PFSK-1 (cell line): ENCODE measurements around the gene IGLL5.

ENCODE experiments used
- FOXP2 ChIP-seq: optimal IDR thresholded peaks from 2 replicates; pipeline ENCODE3; 2011; ENCODE audit warnings: borderline replicate concordance, control low read depth, inconsistent platforms; ENCODE audit not compliant: insufficient read depth; ENCODE audit errors: extremely low read length, extremely low read depth
- POLR2AphosphoS5 ChIP-seq: IDR thresholded peaks from 2 replicates; pipeline ENCODE4 v1.6.1; 2012; ENCODE audit warnings: low read depth, mild to moderate bottlenecking, control low read depth, low read length, moderate library complexity
- SIN3A ChIP-seq: IDR thresholded peaks from 2 replicates; pipeline ENCODE4 v1.6.1; 2012; ENCODE audit warnings: mild to moderate bottlenecking, low read length, moderate library complexity, borderline replicate concordance; ENCODE audit not compliant: insufficient read depth
- TAF1 ChIP-seq: IDR thresholded peaks from 2 replicates; pipeline ENCODE4 v1.6.1; 2012; ENCODE audit warnings: low read length, control low read depth, borderline replicate concordance; ENCODE audit not compliant: insufficient read depth
- TF ChIP-seq, protein P1 (sequence below), 2 experiments: IDR thresholded peaks; 2 replicates each; pipeline versions ENCODE4 v1.6.1 to v1.8.0; 2011 to 2012; ENCODE audit warnings: low read depth in 2 of 2, low read length in 2 of 2, control low read depth in 1 of 2, inconsistent platforms in 1 of 2, mild to moderate bottlenecking in 1 of 2, moderate library complexity in 1 of 2; ENCODE audit not compliant: insufficient read depth in 1 of 2

The IGLL5 gene

DNA sequence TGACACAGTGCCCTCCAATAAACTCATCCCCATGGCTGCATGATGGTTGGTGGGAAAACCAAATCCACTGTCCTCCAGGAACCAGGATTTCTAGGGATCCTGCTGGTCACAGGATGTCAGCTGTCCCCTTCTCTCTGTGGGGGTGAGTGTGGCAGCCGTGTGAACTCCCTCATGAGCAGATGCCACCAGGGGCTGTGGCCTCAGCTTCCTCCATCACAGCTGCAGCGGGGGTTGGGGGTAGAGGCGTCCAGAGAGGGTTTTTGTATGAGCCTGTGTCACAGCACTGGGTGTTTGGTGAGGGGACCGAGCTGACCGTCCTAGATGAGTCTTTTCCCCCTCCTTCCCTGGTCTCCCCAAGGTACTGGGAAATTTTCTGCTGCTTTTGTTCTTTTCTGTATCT is 26.4 kb downstream of the IGLL5 start:
- TF ChIP-seq POLR2AphosphoS5 (no peak), TAF1 (no peak), SIN3A (no peak), FOXP2 (no peak)
- TF ChIP-seq, protein P1, sequence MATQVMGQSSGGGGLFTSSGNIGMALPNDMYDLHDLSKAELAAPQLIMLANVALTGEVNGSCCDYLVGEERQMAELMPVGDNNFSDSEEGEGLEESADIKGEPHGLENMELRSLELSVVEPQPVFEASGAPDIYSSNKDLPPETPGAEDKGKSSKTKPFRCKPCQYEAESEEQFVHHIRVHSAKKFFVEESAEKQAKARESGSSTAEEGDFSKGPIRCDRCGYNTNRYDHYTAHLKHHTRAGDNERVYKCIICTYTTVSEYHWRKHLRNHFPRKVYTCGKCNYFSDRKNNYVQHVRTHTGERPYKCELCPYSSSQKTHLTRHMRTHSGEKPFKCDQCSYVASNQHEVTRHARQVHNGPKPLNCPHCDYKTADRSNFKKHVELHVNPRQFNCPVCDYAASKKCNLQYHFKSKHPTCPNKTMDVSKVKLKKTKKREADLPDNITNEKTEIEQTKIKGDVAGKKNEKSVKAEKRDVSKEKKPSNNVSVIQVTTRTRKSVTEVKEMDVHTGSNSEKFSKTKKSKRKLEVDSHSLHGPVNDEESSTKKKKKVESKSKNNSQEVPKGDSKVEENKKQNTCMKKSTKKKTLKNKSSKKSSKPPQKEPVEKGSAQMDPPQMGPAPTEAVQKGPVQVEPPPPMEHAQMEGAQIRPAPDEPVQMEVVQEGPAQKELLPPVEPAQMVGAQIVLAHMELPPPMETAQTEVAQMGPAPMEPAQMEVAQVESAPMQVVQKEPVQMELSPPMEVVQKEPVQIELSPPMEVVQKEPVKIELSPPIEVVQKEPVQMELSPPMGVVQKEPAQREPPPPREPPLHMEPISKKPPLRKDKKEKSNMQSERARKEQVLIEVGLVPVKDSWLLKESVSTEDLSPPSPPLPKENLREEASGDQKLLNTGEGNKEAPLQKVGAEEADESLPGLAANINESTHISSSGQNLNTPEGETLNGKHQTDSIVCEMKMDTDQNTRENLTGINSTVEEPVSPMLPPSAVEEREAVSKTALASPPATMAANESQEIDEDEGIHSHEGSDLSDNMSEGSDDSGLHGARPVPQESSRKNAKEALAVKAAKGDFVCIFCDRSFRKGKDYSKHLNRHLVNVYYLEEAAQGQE (IDR thresholded peaks at IDR 0.05; ENCODE audit: insufficient read depth in 1 of 2, low read depth in 2 of 2, low read length in 2 of 2): no peak

DNA sequence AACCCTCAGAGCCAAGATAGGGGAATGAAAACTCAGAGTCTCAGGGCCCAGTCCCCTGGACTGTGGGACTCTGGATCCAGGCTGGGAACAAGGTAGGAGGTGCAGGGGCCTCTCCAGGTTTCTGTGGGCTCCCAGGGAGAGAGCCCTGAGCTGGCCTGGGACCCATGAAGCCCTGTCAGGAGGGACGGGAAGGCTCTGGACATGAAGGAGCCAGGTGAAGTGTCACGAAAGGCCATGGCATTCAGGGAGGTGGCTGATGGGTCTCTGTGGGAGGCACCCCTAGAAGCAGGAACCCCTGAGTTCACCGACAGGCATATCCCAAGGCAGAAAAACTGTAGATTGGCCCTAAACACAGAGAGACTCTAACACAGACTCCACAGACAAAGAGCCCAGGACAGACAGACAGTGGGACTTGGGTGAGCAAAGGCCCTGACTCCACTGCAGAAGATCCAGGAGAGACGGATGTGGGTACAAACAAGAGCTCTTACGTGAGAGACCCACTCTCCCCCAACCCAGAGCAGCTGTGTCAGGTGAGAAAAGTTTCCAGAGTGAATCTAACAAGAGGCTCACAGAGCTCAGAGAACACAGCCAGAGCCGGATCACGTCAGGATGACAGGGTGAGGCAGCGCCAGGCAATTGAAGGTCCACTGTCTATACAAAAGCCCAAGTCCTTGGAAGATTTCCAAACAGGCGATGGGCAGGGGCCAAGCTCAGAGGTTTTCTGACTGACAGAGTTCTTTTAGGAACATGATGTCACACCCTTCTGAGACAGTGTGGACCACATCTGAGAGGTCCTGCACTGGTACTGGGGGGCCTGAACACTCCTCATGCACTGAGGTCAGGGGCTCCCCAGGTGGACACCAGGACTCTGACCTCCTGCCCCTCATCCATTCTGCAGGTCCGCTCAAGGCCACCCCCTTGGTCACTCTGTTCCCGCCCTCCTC is 27.4 kb downstream of the IGLL5 start:
- TF ChIP-seq FOXP2 (no peak), POLR2AphosphoS5 (no peak), SIN3A (no peak), TAF1 (no peak)
- TF ChIP-seq, protein P1 (IDR thresholded peaks at IDR 0.05; ENCODE audit: insufficient read depth in 1 of 2, low read depth in 2 of 2, low read length in 2 of 2): no peak

DNA sequence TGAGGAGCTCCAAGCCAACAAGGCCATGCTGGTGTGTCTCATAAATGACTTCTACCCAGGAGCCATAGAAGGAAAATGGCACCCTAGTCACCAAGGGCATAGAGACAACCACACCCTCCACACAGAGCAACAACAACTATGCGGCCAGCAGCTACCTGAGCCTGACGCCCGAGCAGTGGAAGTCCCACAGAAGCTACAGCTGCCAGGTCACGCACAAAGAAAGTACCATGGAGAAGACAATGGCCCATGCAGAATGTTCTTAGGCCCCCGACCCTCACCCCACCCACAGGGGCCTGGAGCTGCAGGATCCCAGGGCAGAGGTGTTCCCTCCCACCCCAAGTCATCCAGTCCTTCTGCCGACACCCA is 28.0 kb downstream of the IGLL5 start:
- TF ChIP-seq, protein P1 (IDR thresholded peaks at IDR 0.05; ENCODE audit: insufficient read depth in 1 of 2, low read depth in 2 of 2, low read length in 2 of 2): no peak
- TF ChIP-seq POLR2AphosphoS5 (no peak), TAF1 (no peak)

DNA sequence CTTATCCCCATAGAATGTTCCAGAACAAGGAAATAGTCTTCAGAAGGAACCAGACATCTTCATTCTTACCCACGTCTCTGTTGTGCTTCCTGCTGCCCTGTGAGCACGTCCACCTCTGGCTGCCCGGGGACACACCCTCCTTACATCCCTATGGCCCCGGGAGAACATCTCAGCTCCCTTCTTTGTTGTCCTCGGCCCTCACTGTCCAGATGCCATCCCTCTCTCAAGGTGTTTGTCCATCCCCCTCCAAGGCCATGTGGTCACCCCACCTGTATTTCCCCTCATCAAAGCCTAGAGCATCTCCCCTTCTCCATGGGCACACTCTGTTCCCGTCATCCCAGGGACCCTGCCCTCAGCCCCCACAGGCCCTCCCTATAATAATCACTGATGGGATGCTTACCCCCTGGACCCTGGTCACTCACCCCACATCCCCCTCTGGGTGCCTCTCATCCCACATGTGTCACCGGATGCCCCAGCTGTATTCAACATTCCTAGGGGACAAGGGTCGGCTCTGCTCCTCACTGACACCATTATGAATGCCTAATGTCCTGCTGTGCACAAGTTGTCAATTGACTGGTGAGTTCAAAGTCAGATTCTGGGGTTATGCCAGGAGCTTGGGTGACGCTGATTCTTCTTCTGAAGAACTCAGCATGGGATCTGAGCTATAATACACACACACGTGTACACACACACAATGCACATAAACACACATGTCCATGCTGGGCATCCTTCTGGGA is 28.8 kb downstream of the IGLL5 start:
- TF ChIP-seq FOXP2 (no peak), TAF1 (no peak), SIN3A (no peak), POLR2AphosphoS5 (no peak)
- TF ChIP-seq, protein P1 (IDR thresholded peaks at IDR 0.05; ENCODE audit: insufficient read depth in 1 of 2, low read depth in 2 of 2, low read length in 2 of 2): no peak
